HUES6 (cell line): ENCODE data around the gene VEGFC.

Experiments
- H3K27ac ChIP-seq: 2 replicates; pipeline ENCODE4 v1.7.0; 2013; ENCODE audit warnings: low read depth, mild to moderate bottlenecking, low read length, inconsistent platforms
- H3K27me3 ChIP-seq: 2 replicates; pipeline ENCODE4 v1.6.1; 2013; ENCODE audit warnings: low read length; ENCODE audit not compliant: control insufficient read depth, insufficient read depth
- H3K36me3 ChIP-seq: 2 replicates; pipeline ENCODE4 v1.6.1; 2013; ENCODE audit warnings: low read length; ENCODE audit not compliant: control insufficient read depth, insufficient read depth
- H3K4me1 ChIP-seq: 2 replicates; pipeline ENCODE4 v1.6.1; 2013; ENCODE audit warnings: low read length; ENCODE audit not compliant: control insufficient read depth, insufficient read depth
- H3K4me3 ChIP-seq: 2 replicates; pipeline ENCODE4 v1.5.1; 2013; ENCODE audit warnings: low read depth, low read length
- H3K9ac ChIP-seq: one replicate; pipeline ENCODE4 v1.6.1; 2013; ENCODE audit warnings: mild to moderate bottlenecking, low read length
- H3K9me3 ChIP-seq: 2 replicates; pipeline ENCODE4 v1.6.1; 2013; ENCODE audit warnings: low read depth, low read length; ENCODE audit not compliant: control insufficient read depth, insufficient read depth

Gene VEGFC

DNA sequence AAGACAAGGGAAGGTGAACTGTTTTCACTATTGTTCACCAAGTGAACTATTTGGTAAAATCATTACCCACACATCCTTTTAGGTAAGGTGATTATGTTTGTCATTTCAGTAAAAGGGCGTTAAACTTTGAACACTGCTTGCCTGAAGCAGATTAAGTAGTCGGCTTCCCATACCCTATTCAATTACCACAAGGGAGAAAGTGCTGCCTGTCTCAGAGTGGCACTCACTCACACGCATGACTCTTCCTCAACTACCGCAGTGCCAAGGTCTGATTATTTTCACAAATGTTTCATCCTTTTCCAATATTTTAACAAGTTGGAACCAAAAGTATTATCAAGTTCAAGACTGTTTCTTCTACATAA lies 11.0 kb downstream of the VEGFC start:
- no peak overlapping the region for H3K4me3 ChIP-seq
- H3K27me3 ChIP-seq, result no peaks in the 10 kb centered on the region
- no peaks in the 10 kb centered on the region for H3K9me3 ChIP-seq
- H3K9ac ChIP-seq, result no peak overlapping the region
- no peak overlapping the region for H3K27ac ChIP-seq
- H3K4me1 ChIP-seq, result peaks cover 4% of the 10 kb centered on the region; the same call in 1 of the 2 replicates
- no peaks in the 10 kb centered on the region for H3K36me3 ChIP-seq

DNA sequence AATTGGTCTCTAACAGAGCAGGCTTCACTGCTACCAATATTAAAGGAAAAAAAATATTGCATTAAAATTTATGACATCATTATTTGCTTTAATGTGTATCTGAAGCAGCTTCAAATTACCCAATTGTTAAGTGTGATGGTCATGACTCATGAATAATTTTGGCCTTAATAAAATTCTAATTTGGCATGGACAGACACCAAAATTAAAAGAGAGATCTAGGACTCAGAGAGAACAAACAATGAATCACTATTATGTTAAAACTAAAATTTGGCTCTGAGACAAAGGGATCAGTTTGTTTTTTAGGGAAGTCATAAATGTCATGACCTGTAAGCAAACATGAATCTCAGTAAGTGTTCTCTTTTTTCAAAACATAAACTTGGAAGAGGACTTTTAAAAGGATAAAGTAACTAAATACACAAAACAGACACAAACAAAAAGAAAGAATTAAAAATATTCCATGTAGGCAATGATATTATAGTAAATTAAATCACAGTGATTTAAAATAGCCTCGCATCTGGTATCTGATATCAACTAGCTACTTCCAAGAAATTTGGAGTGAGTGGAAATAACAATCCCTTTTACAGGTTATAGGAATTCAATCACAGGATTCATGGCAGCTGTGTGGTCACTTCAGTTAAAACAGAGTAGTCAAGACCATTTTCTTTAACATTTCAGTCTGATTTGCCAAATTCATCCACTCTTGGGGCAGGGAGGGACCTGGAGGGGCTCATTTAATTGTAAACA lies 11.6 kb downstream of the VEGFC start:
- H3K36me3 ChIP-seq, result no peaks in the 10 kb centered on the region
- H3K9ac ChIP-seq, result no peak overlapping the region
- no peaks in the 10 kb centered on the region for H3K9me3 ChIP-seq
- H3K27me3 ChIP-seq, result no peaks in the 10 kb centered on the region
- no peak overlapping the region for H3K27ac ChIP-seq
- H3K4me1 ChIP-seq, result peaks cover 4% of the 10 kb centered on the region; the same call in 1 of the 2 replicates
- no peak overlapping the region for H3K4me3 ChIP-seq

DNA sequence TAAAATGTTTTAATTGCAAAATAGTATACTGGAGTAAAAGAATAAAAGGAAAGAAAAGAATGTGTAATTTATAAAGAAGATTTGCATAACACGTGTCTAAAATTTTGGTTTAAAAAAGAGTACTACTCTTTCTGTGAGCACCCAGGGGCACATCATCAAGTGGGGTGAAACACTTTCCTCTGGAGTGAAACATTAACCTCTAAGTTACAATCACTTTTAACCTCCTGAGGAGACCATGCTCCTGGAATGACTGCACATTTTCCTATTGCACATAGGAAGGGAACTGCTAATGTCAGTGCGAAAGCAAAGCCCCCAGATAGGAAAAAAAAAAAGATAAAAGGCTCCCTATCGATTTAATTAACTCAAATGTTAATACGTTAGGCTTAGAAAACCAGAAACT lies 13.3 kb downstream of the VEGFC start:
- no peak overlapping the region for H3K27ac ChIP-seq
- no peaks in the 10 kb centered on the region for H3K27me3 ChIP-seq
- no peaks in the 10 kb centered on the region for H3K9me3 ChIP-seq
- no peak overlapping the region for H3K9ac ChIP-seq
- H3K4me1 ChIP-seq, result peaks cover 4% of the 10 kb centered on the region; the same call in 1 of the 2 replicates
- H3K4me3 ChIP-seq, result no peak overlapping the region
- no peaks in the 10 kb centered on the region for H3K36me3 ChIP-seq

DNA sequence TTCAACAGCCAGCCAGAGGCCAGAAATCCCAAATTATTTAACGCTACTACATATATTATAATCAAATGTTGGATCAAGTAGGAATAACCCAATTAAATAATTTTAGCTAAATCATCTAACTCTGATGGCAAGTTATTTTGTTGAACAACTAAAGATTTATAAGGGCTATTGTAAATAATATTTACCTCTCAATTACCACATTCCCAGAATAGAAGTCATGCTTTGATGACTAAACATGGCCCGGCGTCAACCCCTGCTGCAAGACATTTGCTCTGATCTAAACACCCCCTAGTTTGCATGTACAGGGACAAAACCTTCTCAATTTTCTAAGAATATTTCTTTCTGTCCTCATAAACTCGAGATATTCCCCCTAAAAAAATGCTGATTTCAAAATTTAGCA lies 14.2 kb downstream of the VEGFC start:
- Histone ChIP-seq H3K27me3 (no peaks in the 10 kb centered on the region), H3K4me1 (peaks cover 4% of the 10 kb centered on the region; the same call in 1 of the 2 replicates), H3K27ac (no peak overlapping the region)

DNA sequence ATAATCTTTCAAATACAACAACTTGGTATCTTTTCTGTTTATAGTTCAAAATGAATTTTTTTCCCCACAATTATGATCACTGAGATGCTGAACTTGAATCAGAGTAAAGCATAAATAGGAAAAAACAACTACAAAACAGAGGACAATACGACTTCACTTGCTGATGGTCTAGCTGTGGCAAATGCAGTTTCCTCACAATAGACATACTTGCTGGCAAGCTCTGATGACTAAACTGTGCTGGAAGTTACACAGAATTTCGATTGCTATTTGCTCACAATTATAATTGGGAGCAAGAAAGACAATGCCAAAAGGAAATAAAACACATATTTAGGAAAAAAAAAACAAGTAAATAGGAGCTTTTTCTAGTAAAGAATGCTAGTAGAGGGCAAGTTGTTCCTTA lies 14.7 kb downstream of the VEGFC start:
- Histone ChIP-seq H3K36me3 (no peaks in the 10 kb centered on the region), H3K9ac (no peak overlapping the region), H3K9me3 (no peaks in the 10 kb centered on the region), H3K4me1 (peaks cover 4% of the 10 kb centered on the region; the same call in 1 of the 2 replicates), H3K4me3 (no peak overlapping the region), H3K27ac (no peak overlapping the region), H3K27me3 (no peaks in the 10 kb centered on the region)

More for the DNA sequence above, 14.2 kb downstream of the VEGFC start:
- Histone ChIP-seq H3K4me3 (no peak overlapping the region), H3K9me3 (no peaks in the 10 kb centered on the region), H3K36me3 (no peaks in the 10 kb centered on the region), H3K9ac (no peak overlapping the region)

DNA sequence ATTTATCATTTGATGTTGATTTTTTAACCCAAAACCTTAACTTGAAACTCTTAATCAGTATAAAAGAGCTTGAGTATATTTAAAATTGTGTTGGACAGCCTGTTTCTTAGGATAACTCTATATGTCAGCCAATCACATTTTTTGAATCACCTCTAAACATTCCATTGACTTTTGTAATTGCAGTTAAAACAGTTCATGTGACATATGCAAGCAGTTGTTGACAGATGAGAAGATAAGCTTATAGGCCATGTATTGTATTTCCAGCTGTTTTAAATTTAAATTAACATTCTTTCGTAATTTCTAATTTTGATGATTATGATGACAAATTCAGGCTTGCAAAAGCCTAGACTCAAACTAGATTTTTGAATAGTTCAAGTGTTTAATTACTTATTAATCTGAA lies 17.4 kb downstream of the VEGFC start:
- H3K9me3 ChIP-seq, result no peaks in the 10 kb centered on the region
- H3K27me3 ChIP-seq, result no peaks in the 10 kb centered on the region
- H3K9ac ChIP-seq, result no peak overlapping the region
- H3K4me1 ChIP-seq, result no peaks in the 10 kb centered on the region
- no peak overlapping the region for H3K27ac ChIP-seq
- H3K4me3 ChIP-seq, result no peak overlapping the region
- H3K36me3 ChIP-seq, result no peaks in the 10 kb centered on the region

DNA sequence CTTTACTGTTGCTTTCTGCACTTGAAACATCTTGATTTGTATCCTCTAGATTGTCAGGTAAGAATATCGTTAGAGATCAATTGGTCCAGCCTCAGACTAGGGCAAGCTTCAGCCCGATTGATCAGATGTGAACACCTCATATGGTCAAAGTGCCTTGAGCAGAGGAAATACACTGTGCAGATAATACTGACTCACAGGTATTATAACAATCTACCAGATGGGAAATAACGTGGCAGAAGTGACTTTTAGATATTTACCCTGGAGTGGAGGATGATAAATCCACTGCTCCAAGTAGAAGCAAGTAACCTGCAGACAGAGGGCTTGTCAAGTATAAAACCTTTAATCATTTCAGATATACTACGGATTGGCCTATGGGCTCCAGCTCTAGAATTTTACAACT lies 17.9 kb downstream of the VEGFC start:
- Histone ChIP-seq H3K4me1 (no peaks in the 10 kb centered on the region), H3K27ac (no peak overlapping the region), H3K9me3 (no peaks in the 10 kb centered on the region), H3K4me3 (no peak overlapping the region), H3K27me3 (no peaks in the 10 kb centered on the region), H3K36me3 (no peaks in the 10 kb centered on the region), H3K9ac (no peak overlapping the region)

DNA sequence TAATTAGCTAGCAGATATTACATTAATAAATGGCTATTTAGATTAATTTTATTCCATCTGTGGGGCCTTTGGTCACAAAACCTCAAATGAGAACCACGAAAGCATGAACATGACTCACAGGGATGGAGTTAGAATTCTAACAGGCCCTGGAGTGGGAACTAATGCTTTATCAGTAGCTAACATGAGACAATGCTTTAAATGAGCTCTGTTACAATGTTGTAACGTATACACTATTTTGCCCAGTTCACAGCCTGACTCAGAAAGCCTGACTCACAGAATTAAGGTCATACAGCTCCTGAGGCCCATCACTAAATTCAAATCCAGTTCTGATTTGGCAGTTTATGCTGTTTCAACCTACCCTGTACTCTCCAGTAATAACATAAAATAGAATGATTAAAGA lies 23.2 kb downstream of the VEGFC start:
- no peaks in the 10 kb centered on the region for H3K27me3 ChIP-seq
- no peak overlapping the region for H3K9ac ChIP-seq
- H3K4me1 ChIP-seq, result no peaks in the 10 kb centered on the region
- H3K4me3 ChIP-seq, result no peak overlapping the region
- no peaks in the 10 kb centered on the region for H3K9me3 ChIP-seq
- no peaks in the 10 kb centered on the region for H3K36me3 ChIP-seq
- no peak overlapping the region for H3K27ac ChIP-seq

DNA sequence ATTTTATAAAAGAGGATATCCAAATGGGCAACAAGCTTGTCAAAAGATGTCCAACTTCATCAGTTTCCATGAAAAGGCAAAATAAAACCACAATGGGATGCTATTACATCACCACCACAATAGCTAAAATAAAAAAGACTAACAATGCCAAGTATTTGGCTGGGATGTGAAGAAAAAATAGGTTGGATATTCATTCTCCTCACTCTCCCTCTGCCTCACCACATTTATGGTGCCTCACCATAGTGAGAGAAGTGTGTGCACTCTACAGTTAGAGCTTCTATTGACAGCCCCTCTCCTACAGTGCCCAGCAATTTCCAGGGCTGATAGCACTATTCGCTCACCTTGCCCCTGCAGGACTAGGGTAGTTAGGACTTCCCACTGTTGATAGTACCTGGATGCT lies 25.5 kb downstream of the VEGFC start:
- Histone ChIP-seq H3K36me3 (no peaks in the 10 kb centered on the region), H3K9ac (no peak overlapping the region), H3K9me3 (no peaks in the 10 kb centered on the region), H3K4me3 (no peak overlapping the region), H3K4me1 (no peaks in the 10 kb centered on the region), H3K27me3 (no peaks in the 10 kb centered on the region), H3K27ac (no peak overlapping the region)

DNA sequence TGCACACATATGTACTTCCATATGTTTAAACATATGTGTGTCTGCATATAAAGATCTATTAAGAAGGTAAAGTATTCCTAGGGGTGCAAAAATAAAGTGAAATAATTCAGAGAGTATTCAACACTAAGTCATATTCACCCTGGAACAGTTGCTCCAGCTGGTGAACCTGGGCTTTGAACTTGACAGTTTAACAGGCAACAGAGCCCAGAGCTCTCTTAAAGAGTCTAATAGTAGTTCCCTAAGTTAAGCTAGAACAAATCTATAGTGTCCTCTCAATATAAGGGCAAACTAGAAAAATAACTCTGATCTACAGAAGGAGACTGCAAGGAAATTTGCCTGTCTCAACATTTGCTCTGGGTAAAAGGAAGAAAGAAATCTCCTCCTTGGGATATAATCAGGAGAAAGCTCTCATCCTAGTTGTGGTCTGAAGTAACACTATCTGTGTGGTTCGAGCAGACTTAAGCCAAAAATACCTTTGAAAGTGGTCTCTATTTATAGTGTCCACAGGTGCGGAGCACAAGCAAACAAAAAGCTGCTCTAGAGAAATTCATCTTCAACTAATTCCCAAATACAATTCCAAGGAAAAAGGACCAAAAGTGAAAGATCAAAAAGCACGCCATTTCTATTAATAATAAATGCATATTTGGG lies 29.9 kb downstream of the VEGFC start:
- H3K4me3 ChIP-seq, result no peak overlapping the region

DNA sequence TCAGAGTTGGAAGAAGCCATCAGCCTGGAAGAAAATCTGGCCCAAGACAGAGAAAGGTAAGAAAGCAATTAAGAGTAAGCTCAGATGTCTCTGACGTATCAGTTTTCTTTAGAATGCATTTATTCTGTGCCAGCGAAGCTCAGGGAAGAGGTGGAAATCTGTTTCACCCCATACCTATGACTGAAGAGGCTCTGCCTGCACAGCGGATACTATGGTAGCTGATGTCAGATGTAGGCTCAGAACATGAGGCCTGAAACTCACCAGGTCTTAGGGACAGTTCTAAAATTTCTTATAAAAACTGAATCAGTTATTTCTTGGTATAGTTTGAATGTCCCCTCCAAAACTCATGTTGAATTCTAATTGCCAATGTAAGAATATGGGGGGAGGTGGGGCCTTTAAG lies 30.9 kb downstream of the VEGFC start:
- Histone ChIP-seq H3K4me3 (no peak overlapping the region), H3K27me3 (no peaks in the 10 kb centered on the region), H3K36me3 (no peaks in the 10 kb centered on the region), H3K4me1 (no peaks in the 10 kb centered on the region), H3K9ac (no peak overlapping the region), H3K9me3 (no peaks in the 10 kb centered on the region), H3K27ac (no peak overlapping the region)

More for the DNA sequence above, 29.9 kb downstream of the VEGFC start:
- no peaks in the 10 kb centered on the region for H3K9me3 ChIP-seq
- no peaks in the 10 kb centered on the region for H3K4me1 ChIP-seq
- H3K9ac ChIP-seq, result no peak overlapping the region
- H3K36me3 ChIP-seq, result no peaks in the 10 kb centered on the region
- no peaks in the 10 kb centered on the region for H3K27me3 ChIP-seq
- H3K27ac ChIP-seq, result no peak overlapping the region
